IMR-90 (cell line): ENCODE data around the gene DDX10. TPM values are rescaled to one million over a fixed set of nuclear protein-coding genes. Genes with fewer than 3 reads are reported as not detected.

Source experiments
- ATAC-seq: fragments of 200-7000 bp; cut with Tn5 transposase; 2 replicates; pipeline ENCODE4 v1.9.1; 2020; ENCODE audit warnings: low read depth, mild to moderate bottlenecking, moderate library complexity
- BruUV-seq: library from RNA; stranded (reverse); fragments of 400-500 nt; replicated peaks from 2 replicates; lab custom pipeline; 2021; lab: Mats Ljungman, UMichigan
- CTCF ChIA-PET: fragments of 300-600 bp; formaldehyde crosslinking; extraction: SDS; loops from one replicate; lab custom pipeline; 2021; ENCODE audit warnings: antibody characterized with exemption; lab: Yijun Ruan, JAX
- POLR2A ChIA-PET: fragments of 300-600 bp; sonication (Branson Sonifier 250); formaldehyde crosslinking; loops from one replicate; lab custom pipeline; 2022; ENCODE audit warnings: antibody characterized with exemption; ENCODE audit not compliant: unreplicated experiment; lab: Charles Lee
- DNase-seq: peaks from one replicate; pipeline ENCODE4 v3.0.0; 2013
- H2AFZ ChIP-seq: replicated peaks from 2 replicates; pipeline ENCODE3; 2013; ENCODE audit warnings: low read length, mild to moderate bottlenecking; ENCODE audit not compliant: poor library complexity
- H2AK5ac ChIP-seq: 2 replicates; pipeline ENCODE4 v1.6.1; 2013; ENCODE audit warnings: low read depth, low read length, inconsistent platforms
- H2AK9ac ChIP-seq: replicated peaks from 2 replicates; pipeline ENCODE3; 2013; ENCODE audit warnings: mild to moderate bottlenecking, low read depth, low read length, moderate library complexity; ENCODE audit not compliant: poor library complexity
- H2BK120ac ChIP-seq: 2 replicates; pipeline ENCODE4 v1.6.1; 2013; ENCODE audit warnings: low read depth, low read length, inconsistent platforms
- H2BK15ac ChIP-seq: 3 replicates; pipeline ENCODE4 v1.6.1; 2013; ENCODE audit warnings: low read depth, low read length, inconsistent platforms
- H2BK20ac ChIP-seq: 2 replicates; pipeline ENCODE4 v1.6.1; 2013; ENCODE audit warnings: low read depth, mild to moderate bottlenecking, inconsistent platforms, low read length, moderate library complexity
- H2BK5ac ChIP-seq: 2 replicates; pipeline ENCODE4 v1.6.1; 2013; ENCODE audit warnings: mild to moderate bottlenecking, low read depth, low read length, inconsistent platforms; ENCODE audit not compliant: poor library complexity, severe bottlenecking
- H3K14ac ChIP-seq: replicated peaks from 2 replicates; pipeline ENCODE4 v1.6.1; 2013; ENCODE audit warnings: low read depth, low read length, inconsistent platforms
- H3K18ac ChIP-seq: 2 replicates; pipeline ENCODE4 v1.6.1; 2013; ENCODE audit warnings: low read depth, low read length, control low read depth
- H3K23ac ChIP-seq: 2 replicates; pipeline ENCODE4 v1.6.1; 2013; ENCODE audit warnings: low read depth, low read length, inconsistent platforms
- H3K27ac ChIP-seq: 2 replicates; pipeline ENCODE4 v1.5.1; 2013; ENCODE audit warnings: mild to moderate bottlenecking, control low read depth, low read length; ENCODE audit not compliant: insufficient read depth
- H3K27me3 ChIP-seq: 2 replicates; pipeline ENCODE4 v1.6.1; 2013; ENCODE audit warnings: low read length; ENCODE audit not compliant: control insufficient read depth, insufficient read depth
- H3K36me3 ChIP-seq: 2 replicates; pipeline ENCODE4 v1.6.1; 2013; ENCODE audit warnings: low read length, mixed read lengths; ENCODE audit not compliant: control insufficient read depth, insufficient read depth
- H3K4ac ChIP-seq: 2 replicates; pipeline ENCODE4 v1.6.1; 2013; ENCODE audit warnings: low read depth, low read length, inconsistent platforms
- H3K4me1 ChIP-seq: 2 replicates; pipeline ENCODE4 v1.6.1; 2013; ENCODE audit warnings: low read length, mixed read lengths; ENCODE audit not compliant: control insufficient read depth, insufficient read depth
- H3K4me2 ChIP-seq: 2 replicates; pipeline ENCODE4 v1.6.1; 2013; ENCODE audit warnings: low read depth, mild to moderate bottlenecking, control low read depth, low read length, moderate library complexity
- H3K4me3 ChIP-seq: 2 replicates; pipeline ENCODE4 v1.5.1; 2013; ENCODE audit warnings: low read depth, mild to moderate bottlenecking, control low read depth, low read length, moderate library complexity; ENCODE audit not compliant: insufficient read depth
- H3K56ac ChIP-seq: 2 replicates; pipeline ENCODE4 v1.6.1; 2013; ENCODE audit warnings: low read length, inconsistent platforms; ENCODE audit not compliant: insufficient read depth; ENCODE audit errors: extremely low read depth
- H3K79me1 ChIP-seq, 2 experiments: 2 replicates each; pipeline ENCODE4 v1.6.1; 2013; ENCODE audit warnings: low read length in 2 of 2, inconsistent platforms in 1 of 2, low read depth in 1 of 2
- H3K9ac ChIP-seq: 2 replicates; pipeline ENCODE4 v1.6.1; 2013; ENCODE audit warnings: low read depth, low read length, control low read depth
- H3K9me1 ChIP-seq: 2 replicates; pipeline ENCODE4 v1.6.1; 2013; ENCODE audit warnings: low read length, inconsistent platforms; ENCODE audit not compliant: insufficient read depth
- H3K9me3 ChIP-seq: 2 replicates; pipeline ENCODE4 v1.6.1; 2013; ENCODE audit warnings: low read length; ENCODE audit not compliant: control insufficient read depth, insufficient read depth
- H4K20me1 ChIP-seq: 2 replicates; pipeline ENCODE4 v1.6.1; 2013; ENCODE audit warnings: low read length, inconsistent platforms; ENCODE audit not compliant: insufficient read depth
- H4K5ac ChIP-seq: 2 replicates; pipeline ENCODE4 v1.6.1; 2013; ENCODE audit warnings: mild to moderate bottlenecking, low read depth, low read length, control low read depth
- H4K8ac ChIP-seq, 2 experiments: 2 replicates each; pipeline ENCODE4 v1.6.1; 2013; ENCODE audit warnings: low read depth in 2 of 2, low read length in 2 of 2, control low read depth in 1 of 2, inconsistent platforms in 1 of 2
- H4K91ac ChIP-seq: 2 replicates; pipeline ENCODE4 v1.6.1; 2013; ENCODE audit warnings: low read depth, low read length, inconsistent platforms; ENCODE audit not compliant: insufficient read depth
- BHLHE40 ChIP-seq: fragments of 150-350 bp; IDR thresholded peaks from 2 replicates; pipeline ENCODE4 v1.6.1; 2016; ENCODE audit warnings: mild to moderate bottlenecking, low read depth, low read length
- CHD1 ChIP-seq: IDR thresholded peaks from 2 replicates; pipeline ENCODE4 v1.6.1; 2012; ENCODE audit warnings: low read depth, low read length, improper control_type of control experiment
- ELK1 ChIP-seq: fragments of 150-350 bp; IDR thresholded peaks from 2 replicates; pipeline ENCODE4 v1.6.1; 2016; ENCODE audit warnings: low read depth, mild to moderate bottlenecking, low read length, moderate library complexity, borderline replicate concordance
- FOS ChIP-seq: fragments of 150-350 bp; IDR thresholded peaks from 2 replicates; pipeline ENCODE4 v1.6.1; 2016; ENCODE audit warnings: low read depth, low read length
- MAZ ChIP-seq: IDR thresholded peaks from 2 replicates; pipeline ENCODE4 v1.6.1; 2012; ENCODE audit warnings: low read depth, mild to moderate bottlenecking, low read length, improper control_type of control experiment, moderate library complexity, borderline replicate concordance
- MXI1 ChIP-seq: IDR thresholded peaks from 2 replicates; pipeline ENCODE4 v1.6.1; 2012; ENCODE audit warnings: low read depth, mild to moderate bottlenecking, low read length, moderate library complexity, borderline replicate concordance
- RFX5 ChIP-seq: IDR thresholded peaks from 2 replicates; pipeline ENCODE4 v1.8.0; 2012; ENCODE audit warnings: low read depth, mild to moderate bottlenecking, low read length, moderate library complexity
- USF2 ChIP-seq: fragments of 150-350 bp; IDR thresholded peaks from 2 replicates; pipeline ENCODE4 v1.6.1; 2017; ENCODE audit warnings: mild to moderate bottlenecking, antibody characterized with exemption, low read length, low read depth
- WGBS, 2 experiments: methylation state at CpG; one replicate each; pipeline versions ENCODE4 v1.1.5 to v1.1.7; 2013; ENCODE audit warnings: missing lambda C conversion rate in 2 of 2; ENCODE audit not compliant: insufficient read length in 1 of 2; ENCODE audit errors: extremely low coverage in 2 of 2; 5-methylcytosine and 5-hydroxymethylcytosine counted together
- dilution Hi-C: fragments of 300-500 bp; cut with HindIII; formaldehyde crosslinking; loops from one replicate; pipeline ENCODE4 v1.14.3; 2018; ENCODE audit warnings: low sequenced_read_pairs; ENCODE audit not compliant: unreplicated experiment
- in situ Hi-C: fragments of 300-500 bp; cut with MboI; formaldehyde crosslinking; loops from 3 replicates; pipeline ENCODE4 v1.14.3; 2019; ENCODE audit warnings: low sequenced_read_pairs, inconsistent platforms, mixed read lengths
- intact Hi-C: fragments of 100-400 bp; cut with micrococcal nuclease; formaldehyde crosslinking; loops from 2 replicates; pipeline ENCODE4 v1.10.0; 2022
- polyA plus RNA-seq, 3 experiments: library from polyadenylated mRNA; depleted of rRNA; stranded (reverse); fragments of >200 nt; gene quantifications; 2 replicates each; pipeline ENCODE4 v1.2.3, GENCODE V29; 2012; ENCODE audit warnings: low replicate concordance in 1 of 3
- total RNA-seq: library from RNA; depleted of rRNA; stranded (reverse); fragments of >200 nt; gene quantifications from 2 replicates; pipeline ENCODE4 v1.2.3, GENCODE V29; 2012

The DDX10 gene
- total and polyA plus RNA-seq, 2 of the 4 experiments (the other 2 are of a cell fraction) = 20.0 to 31.9 TPM

- no peak overlapping the region for H2AK9ac ChIP-seq
- no peaks in the 10 kb centered on the region for H3K9me1 ChIP-seq
- H3K36me3 ChIP-seq = no peaks in the 10 kb centered on the region
- H3K56ac ChIP-seq = no peak overlapping the region
- H2BK15ac ChIP-seq = no peak overlapping the region
- ATAC-seq (no peak), DNase-seq (no peak)
- ChIA-PET POLR2A (no interaction called here), CTCF (no interaction called here)
- dilution Hi-C loops (no loop called here), intact Hi-C loops (no loop called here), in situ Hi-C loops (no loop called here)
- H3K27ac ChIP-seq = no peak overlapping the region
- no peak overlapping the region for H3K4ac ChIP-seq
- BruUV-seq = no TSS peak
- no peak overlapping the region for H3K9ac ChIP-seq
- H2AFZ ChIP-seq = peak overlapping the region; percentile 9
- no peak overlapping the region for H2BK5ac ChIP-seq
- H4K20me1 ChIP-seq = no peaks in the 10 kb centered on the region
- H2BK120ac ChIP-seq = no peak overlapping the region
- H3K14ac ChIP-seq = no peak overlapping the region
- H3K9me3 ChIP-seq = no peaks in the 10 kb centered on the region
- no peak overlapping the region for H3K4me2 ChIP-seq
- H3K79me1 ChIP-seq = no peaks in the 10 kb centered on the region
- no CpG with 5 or more reads among the region's 2 CpGs for WGBS, 2 experiments
- H3K4me3 ChIP-seq = no peak overlapping the region
- no peak overlapping the region for H3K23ac ChIP-seq
- no peak overlapping the region for H2AK5ac ChIP-seq
- no peak overlapping the region for H4K5ac ChIP-seq
- H4K8ac ChIP-seq = no peak overlapping the region
- H3K18ac ChIP-seq = no peak overlapping the region
- H3K4me1 ChIP-seq = no peaks in the 10 kb centered on the region
- no peak overlapping the region for H4K91ac ChIP-seq
- no peaks in the 10 kb centered on the region; the same call in 1 of the 2 replicates for H3K27me3 ChIP-seq
- H2BK20ac ChIP-seq = no peak overlapping the region
- TF ChIP-seq MAZ (no peak), FOS (no peak), USF2 (no peak), MXI1 (no peak), BHLHE40 (no peak), RFX5 (no peak), CHD1 (no peak), ELK1 (no peak)
Observed at GRCh38 chr11:108628812-108629211, 36.1 kb upstream of the DDX10 start.
